ENCODE data around the gene CYP2B6.
"Not testable (repeated sequence)": the region's sequence is repeated elsewhere in the genome, so short reads cannot be mapped to it uniquely, and the experiment has no call there.

Gene CYP2B6

GRCh38 chr19:40990972-40991381 lies at the start of gene CYP2B6:
CYP2B6 (plus strand) TSS chr19:40991282; CDS start chr19:40991306, 24 bp downstream.
- no peak for DNase-seq

GRCh38 chr19:40941481-40942219 lies 49.4 kb upstream of the CYP2B6 start:
- no peak for DNase-seq

GRCh38 chr19:40945645-40946044 lies 45.4 kb upstream of the CYP2B6 start:
- no peak for DNase-seq

- DNase-seq: no peak
Observed at GRCh38 chr19:40947114-40947513, 44.0 kb upstream of the CYP2B6 start.

- DNase-seq: no peak
Observed at GRCh38 chr19:40947573-40947972, 43.5 kb upstream of the CYP2B6 start.

- no peak for DNase-seq
Observed at GRCh38 chr19:40948580-40949299, 42.3 kb upstream of the CYP2B6 start.

GRCh38 chr19:40954573-40954972 lies 36.5 kb upstream of the CYP2B6 start:
- DNase-seq: no peak

GRCh38 chr19:40959338-40959737 lies 31.7 kb upstream of the CYP2B6 start:
- DNase-seq: no peak

- no peak for DNase-seq
Observed at GRCh38 chr19:40960062-40960685, 30.9 kb upstream of the CYP2B6 start.

- no peak for DNase-seq
Observed at GRCh38 chr19:40960780-40961179, 30.3 kb upstream of the CYP2B6 start.

GRCh38 chr19:40962460-40962961 lies 28.6 kb upstream of the CYP2B6 start:
- no peak for DNase-seq

GRCh38 chr19:40964361-40964760 lies 26.7 kb upstream of the CYP2B6 start:
- not testable (repeated sequence) for DNase-seq

GRCh38 chr19:40965351-40965750 lies 25.7 kb upstream of the CYP2B6 start:
- not testable (repeated sequence) for DNase-seq

- not testable (repeated sequence) for DNase-seq
Observed at GRCh38 chr19:40966591-40966990, 24.5 kb upstream of the CYP2B6 start.

- DNase-seq: not testable (repeated sequence)
Observed at GRCh38 chr19:40968065-40968464, 23.0 kb upstream of the CYP2B6 start.

GRCh38 chr19:40969721-40970120 lies 21.4 kb upstream of the CYP2B6 start:
- DNase-seq: not testable (repeated sequence)

GRCh38 chr19:40970396-40971345 lies 20.4 kb upstream of the CYP2B6 start:
- not testable (repeated sequence) for DNase-seq

GRCh38 chr19:40974633-40975037 lies 16.4 kb upstream of the CYP2B6 start:
- DNase-seq: peak; percentile 87

- DNase-seq: no peak
Observed at GRCh38 chr19:40976134-40976533, 14.9 kb upstream of the CYP2B6 start.

GRCh38 chr19:40976724-40977123 lies 14.4 kb upstream of the CYP2B6 start:
- no peak for DNase-seq

GRCh38 chr19:40979759-40980158 lies 11.3 kb upstream of the CYP2B6 start:
- not testable (repeated sequence) for DNase-seq

GRCh38 chr19:40980743-40981442 lies 10.2 kb upstream of the CYP2B6 start:
- not testable (repeated sequence) for DNase-seq
